Caco-2 (cell line): ENCODE measurements around the gene C9orf72. TPM values are rescaled to one million over a fixed set of nuclear protein-coding genes. Genes with fewer than 3 reads are reported as not detected.

Experiments used
- BruUV-seq: library from RNA; stranded (reverse); fragments of 400-500 nt; replicated peaks from 2 replicates; lab custom pipeline; 2021; lab: Mats Ljungman, UMichigan
- CTCF ChIA-PET: fragments of 300-600 bp; sonication (Branson Sonifier 250); formaldehyde crosslinking; loops from one replicate; lab custom pipeline; 2022; ENCODE audit warnings: antibody characterized with exemption; lab: Charles Lee
- POLR2A ChIA-PET: fragments of 300-600 bp; sonication (Branson Sonifier 250); formaldehyde crosslinking; loops from one replicate; lab custom pipeline; 2022; ENCODE audit warnings: antibody characterized with exemption; lab: Charles Lee
- DNase-seq, 2 experiments: peaks; one replicate each; pipeline versions ENCODE4 v3.0.0 to v3.0.0-alpha.2; 2020 to 2022
- H3K27me3 ChIP-seq: replicated peaks from 2 replicates; pipeline ENCODE4 v1.6.0; 2011; ENCODE audit warnings: low read length; ENCODE audit not compliant: control insufficient read depth, insufficient read depth
- H3K36me3 ChIP-seq: 2 replicates; pipeline ENCODE4 v1.5.1; 2011; ENCODE audit warnings: low read length; ENCODE audit not compliant: control insufficient read depth, insufficient read depth
- H3K4me1 ChIP-seq: fragments of 250-450 bp; sonication (Bioruptor Pico); 2 replicates; pipeline ENCODE4 v1.5.1; 2020; ENCODE audit warnings: mild to moderate bottlenecking
- H3K4me3 ChIP-seq: 2 replicates; pipeline ENCODE4 v1.5.1; 2011; ENCODE audit warnings: low read depth, mild to moderate bottlenecking, control low read depth, low read length
- H3K9me3 ChIP-seq: fragments of 250-450 bp; sonication (Bioruptor Pico); 2 replicates; pipeline ENCODE4 v1.5.1; 2020; ENCODE audit warnings: mild to moderate bottlenecking, moderate library complexity
- H3K27ac Mint-ChIP-seq: one replicate; pipeline ENCODE4 v1.8.0; 2022; ENCODE audit warnings: mixed read lengths; ENCODE audit not compliant: unreplicated experiment
- H3K27me3 Mint-ChIP-seq: one replicate; pipeline ENCODE4 v1.8.0; 2022; ENCODE audit warnings: mixed read lengths; ENCODE audit not compliant: insufficient read depth, unreplicated experiment
- H3K36me3 Mint-ChIP-seq: one replicate; pipeline ENCODE4 v1.8.0; 2022; ENCODE audit warnings: mild to moderate bottlenecking, mixed read lengths; ENCODE audit not compliant: insufficient read depth, unreplicated experiment
- H3K4me1 Mint-ChIP-seq: one replicate; pipeline ENCODE4 v1.8.0; 2022; ENCODE audit warnings: low read depth, mixed read lengths; ENCODE audit not compliant: unreplicated experiment
- H3K4me3 Mint-ChIP-seq: one replicate; pipeline ENCODE4 v1.8.0; 2022; ENCODE audit warnings: mild to moderate bottlenecking, moderate library complexity, mixed read lengths; ENCODE audit not compliant: unreplicated experiment
- H3K9me3 Mint-ChIP-seq: one replicate; pipeline ENCODE4 v1.8.0; 2022; ENCODE audit warnings: mixed read lengths; ENCODE audit not compliant: unreplicated experiment
- intact Hi-C: fragments of 100-400 bp; cut with micrococcal nuclease; formaldehyde crosslinking; loops from one replicate; pipeline ENCODE4 v1.10.0; 2022; ENCODE audit not compliant: unreplicated experiment
- total RNA-seq: library from RNA; stranded (reverse); gene quantifications from 2 replicates; pipeline ENCODE4 v1.2.3, GENCODE V29; 2022
- TF ChIP-seq, protein P1 (sequence below), 2 experiments: fragments of 200-600 bp in 1 of 2; IDR thresholded peaks; 1 replicate in 1 of 2; 2 replicates in 1 of 2; pipeline versions ENCODE4 v1.5.1 to v1.8.0; 2011 to 2022; ENCODE audit warnings: antibody characterized with exemption in 1 of 2, control low read depth in 1 of 2, inconsistent platforms in 1 of 2, low read depth in 1 of 2, low read length in 1 of 2, mild to moderate bottlenecking in 1 of 2, moderate library complexity in 1 of 2; ENCODE audit not compliant: insufficient read depth in 1 of 2, severe bottlenecking in 1 of 2, unreplicated experiment in 1 of 2

Gene C9orf72
- total RNA-seq, 1 experiment from 2014 or later, result 3.6 TPM

DNA sequence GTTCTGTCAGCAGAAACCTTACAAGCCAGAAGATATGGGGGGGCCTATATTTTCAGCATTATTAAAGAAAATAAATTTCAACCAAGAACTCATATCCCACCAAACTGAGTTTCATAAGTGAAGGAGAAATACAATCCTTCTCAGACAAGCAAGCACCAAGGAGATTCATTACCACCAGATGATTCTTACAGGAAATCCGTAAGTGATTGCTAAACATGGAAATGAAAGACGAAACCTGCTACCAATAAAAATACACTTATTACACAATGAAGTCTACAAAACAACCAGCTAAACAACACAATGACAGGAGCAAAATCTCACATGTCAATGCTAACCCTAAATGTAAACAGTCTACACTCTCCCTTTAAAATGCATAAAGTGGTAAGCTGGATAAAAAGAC lies 17.8 kb upstream of the C9orf72 start:
- POLR2A ChIA-PET, result no interaction called here
- Mint-ChIP-seq H3K36me3 (no peaks in the 10 kb centered on the region), H3K4me1 (no peaks in the 10 kb centered on the region), H3K27ac (no peak overlapping the region), H3K9me3 (no peaks in the 10 kb centered on the region), H3K4me3 (no peak overlapping the region), H3K27me3 (peaks cover 2% of the 10 kb centered on the region)
- intact Hi-C loops, result no loop called here
- Histone ChIP-seq H3K36me3 (no peaks in the 10 kb centered on the region), H3K4me3 (no peak overlapping the region), H3K4me1 (no peaks in the 10 kb centered on the region), H3K27me3 (no peaks in the 10 kb centered on the region), H3K9me3 (no peaks in the 10 kb centered on the region)
- TF ChIP-seq, protein P1, sequence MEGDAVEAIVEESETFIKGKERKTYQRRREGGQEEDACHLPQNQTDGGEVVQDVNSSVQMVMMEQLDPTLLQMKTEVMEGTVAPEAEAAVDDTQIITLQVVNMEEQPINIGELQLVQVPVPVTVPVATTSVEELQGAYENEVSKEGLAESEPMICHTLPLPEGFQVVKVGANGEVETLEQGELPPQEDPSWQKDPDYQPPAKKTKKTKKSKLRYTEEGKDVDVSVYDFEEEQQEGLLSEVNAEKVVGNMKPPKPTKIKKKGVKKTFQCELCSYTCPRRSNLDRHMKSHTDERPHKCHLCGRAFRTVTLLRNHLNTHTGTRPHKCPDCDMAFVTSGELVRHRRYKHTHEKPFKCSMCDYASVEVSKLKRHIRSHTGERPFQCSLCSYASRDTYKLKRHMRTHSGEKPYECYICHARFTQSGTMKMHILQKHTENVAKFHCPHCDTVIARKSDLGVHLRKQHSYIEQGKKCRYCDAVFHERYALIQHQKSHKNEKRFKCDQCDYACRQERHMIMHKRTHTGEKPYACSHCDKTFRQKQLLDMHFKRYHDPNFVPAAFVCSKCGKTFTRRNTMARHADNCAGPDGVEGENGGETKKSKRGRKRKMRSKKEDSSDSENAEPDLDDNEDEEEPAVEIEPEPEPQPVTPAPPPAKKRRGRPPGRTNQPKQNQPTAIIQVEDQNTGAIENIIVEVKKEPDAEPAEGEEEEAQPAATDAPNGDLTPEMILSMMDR (IDR thresholded peaks at IDR 0.05; ENCODE audit: insufficient read depth in 1 of 2, low read depth in 1 of 2, low read length in 1 of 2, severe bottlenecking in 1 of 2, unreplicated experiment in 1 of 2), result no peak
- CTCF ChIA-PET, result no interaction called here
- BruUV-seq, result no TSS peak
- no peak for DNase-seq

GRCh38 chr9:27590651-27591050 lies 17.4 kb upstream of the C9orf72 start:
- no peaks in the 10 kb centered on the region for H3K36me3 ChIP-seq
- no peak for DNase-seq
- CTCF ChIA-PET, result no interaction called here
- H3K4me1 ChIP-seq, result no peaks in the 10 kb centered on the region
- POLR2A ChIA-PET, result no interaction called here
- Mint-ChIP-seq H3K4me1 (no peaks in the 10 kb centered on the region), H3K27me3 (peaks cover 2% of the 10 kb centered on the region), H3K36me3 (no peaks in the 10 kb centered on the region), H3K9me3 (no peaks in the 10 kb centered on the region), H3K4me3 (no peak overlapping the region), H3K27ac (no peak overlapping the region)
- H3K9me3 ChIP-seq, result no peaks in the 10 kb centered on the region
- BruUV-seq, result no TSS peak
- TF ChIP-seq, protein P1 (IDR thresholded peaks at IDR 0.05; ENCODE audit: insufficient read depth in 1 of 2, low read depth in 1 of 2, low read length in 1 of 2, severe bottlenecking in 1 of 2, unreplicated experiment in 1 of 2), result no peak
- no peak overlapping the region for H3K4me3 ChIP-seq
- intact Hi-C loops, result no loop called here
- no peaks in the 10 kb centered on the region for H3K27me3 ChIP-seq

- Mint-ChIP-seq H3K36me3 (no peaks in the 10 kb centered on the region), H3K4me3 (no peak overlapping the region), H3K27ac (no peak overlapping the region), H3K9me3 (no peaks in the 10 kb centered on the region), H3K4me1 (no peaks in the 10 kb centered on the region), H3K27me3 (peaks cover 2% of the 10 kb centered on the region)
- POLR2A ChIA-PET, result no interaction called here
- no peaks in the 10 kb centered on the region for H3K9me3 ChIP-seq
- intact Hi-C loops, result no loop called here
- no peak for DNase-seq
- TF ChIP-seq, protein P1 (IDR thresholded peaks at IDR 0.05; ENCODE audit: insufficient read depth in 1 of 2, low read depth in 1 of 2, low read length in 1 of 2, severe bottlenecking in 1 of 2, unreplicated experiment in 1 of 2), result no peak
- CTCF ChIA-PET, result no interaction called here
- H3K27me3 ChIP-seq, result no peaks in the 10 kb centered on the region
- no peak overlapping the region for H3K4me3 ChIP-seq
- no TSS peak for BruUV-seq
- no peaks in the 10 kb centered on the region for H3K4me1 ChIP-seq
- no peaks in the 10 kb centered on the region for H3K36me3 ChIP-seq
Observed at GRCh38 chr9:27589462-27589861, 16.2 kb upstream of the C9orf72 start.
